ENCODE results near the gene MAN1B1. TPM values are rescaled to one million over a fixed set of nuclear protein-coding genes. Genes with fewer than 3 reads are reported as not detected.

The MAN1B1 gene
- 10 to 100 TPM; 75.1 to 99.4 (median 80.4) TPM for total RNA-seq
- total RNA-seq (2013), result 48.3 TPM

GRCh38 chr9:137086531-137087408, at the start of gene MAN1B1:
Gene MAN1B1, plus strand, starts transcription at chr9:137086985. Its CDS starts 15 bp downstream, at chr9:137087000.
- under 1% methylated on average over 101 of the region's 101 CpGs for WGBS (ENCODE audit: insufficient coverage)
- ATAC-seq, result peak; percentile 86 to 93 (median 86)
- Histone ChIP-seq H3K27ac (ENCODE audit: low read length) (peak within 1 kb of the TSS; percentile 81), H3K36me3 (ENCODE audit: control insufficient read depth, insufficient read depth, low read length) (peaks cover 7% of the 10 kb centered on the region), H3K4me1 (ENCODE audit: control insufficient read depth, insufficient read depth, low read length) (peaks cover 18% of the 10 kb centered on the region), H3K27me3 (ENCODE audit: control insufficient read depth, insufficient read depth, low read length) (no peaks in the 10 kb centered on the region), H3K4me3 (ENCODE audit: low read length) (peak within 1 kb of the TSS; percentile 57), H3K9me3 (ENCODE audit: control insufficient read depth, insufficient read depth, low read length) (no peaks in the 10 kb centered on the region)
- H3K36me3 Mint-ChIP-seq, result no peaks in the 10 kb centered on the region
- H3K27ac Mint-ChIP-seq, result peak within 1 kb of the TSS; percentile 92 to 96
- H3K4me3 Mint-ChIP-seq, result peak within 1 kb of the TSS; percentile 95
- H3K4me1 Mint-ChIP-seq, result peaks cover 15 to 29% of the 10 kb centered on the region in 2 donors
- intact Hi-C loops (cut with micrococcal nuclease), result no loop called here
- no peaks in the 10 kb centered on the region for H3K9me3 Mint-ChIP-seq
- DNase-seq, result peak; percentile 96 to 100
- H3K27me3 Mint-ChIP-seq (ENCODE audit: low read depth in 2 of 2), result no peaks in the 10 kb centered on the region
- no peak for TF ChIP-seq CTCF (IDR thresholded peaks at IDR 0.05)

GRCh38 chr9:137037035-137037434, 49.8 kb upstream of the MAN1B1 start:
- Mint-ChIP-seq H3K4me1 (peaks cover 22 to 31% of the 10 kb centered on the region in 2 donors), H3K27ac (no peak overlapping the region), H3K9me3 (no peaks in the 10 kb centered on the region), H3K27me3 (ENCODE audit: low read depth in 2 of 2) (no peaks in the 10 kb centered on the region), H3K36me3 (no peaks in the 10 kb centered on the region), H3K4me3 (no peak overlapping the region)
- intact Hi-C loops (cut with micrococcal nuclease), result no loop called here
- H3K4me1 ChIP-seq (ENCODE audit: control insufficient read depth, insufficient read depth, low read length), result peaks cover 37% of the 10 kb centered on the region
- H3K27me3 ChIP-seq (ENCODE audit: control insufficient read depth, insufficient read depth, low read length), result peaks cover 3% of the 10 kb centered on the region
- TF ChIP-seq CTCF (IDR thresholded peaks at IDR 0.05), result no peak
- no peaks in the 10 kb centered on the region for H3K36me3 ChIP-seq (ENCODE audit: control insufficient read depth, insufficient read depth, low read length)
- no peak overlapping the region for H3K4me3 ChIP-seq (ENCODE audit: low read length)
- no peak for ATAC-seq
- no peak overlapping the region for H3K27ac ChIP-seq (ENCODE audit: low read length)
- DNase-seq, result no peak
- H3K9me3 ChIP-seq (ENCODE audit: control insufficient read depth, insufficient read depth, low read length), result no peaks in the 10 kb centered on the region
- WGBS (ENCODE audit: insufficient coverage), result 86% methylated on average over 13 of the region's 13 CpGs

GRCh38 chr9:137037483-137037882, 49.3 kb upstream of the MAN1B1 start:
- DNase-seq, result no peak
- H3K4me3 ChIP-seq (ENCODE audit: low read length), result no peak overlapping the region
- Mint-ChIP-seq H3K4me1 (peaks cover 19 to 26% of the 10 kb centered on the region in 2 donors), H3K9me3 (no peaks in the 10 kb centered on the region), H3K27ac (no peak overlapping the region), H3K27me3 (ENCODE audit: low read depth in 2 of 2) (no peaks in the 10 kb centered on the region), H3K36me3 (no peaks in the 10 kb centered on the region), H3K4me3 (no peak overlapping the region)
- 94% methylated on average over 10 of the region's 10 CpGs for WGBS (ENCODE audit: insufficient coverage)
- peaks cover 3% of the 10 kb centered on the region for H3K27me3 ChIP-seq (ENCODE audit: control insufficient read depth, insufficient read depth, low read length)
- no peaks in the 10 kb centered on the region for H3K9me3 ChIP-seq (ENCODE audit: control insufficient read depth, insufficient read depth, low read length)
- no peak overlapping the region for H3K27ac ChIP-seq (ENCODE audit: low read length)
- intact Hi-C loops (cut with micrococcal nuclease), result no loop called here
- TF ChIP-seq CTCF (IDR thresholded peaks at IDR 0.05), result no peak
- peaks cover 33% of the 10 kb centered on the region for H3K4me1 ChIP-seq (ENCODE audit: control insufficient read depth, insufficient read depth, low read length)
- no peak for ATAC-seq
- no peaks in the 10 kb centered on the region for H3K36me3 ChIP-seq (ENCODE audit: control insufficient read depth, insufficient read depth, low read length)

All from natural killer cell (primary cell).